IMR-90 (cell line): Measurements from ENCODE around the gene CHP2. TPM values are rescaled to one million over a fixed set of nuclear protein-coding genes. Genes with fewer than 3 reads are reported as not detected.

ENCODE experiments used
- ATAC-seq: fragments of 200-7000 bp; cut with Tn5 transposase; 2 replicates; pipeline ENCODE4 v1.9.1; 2020; ENCODE audit warnings: low read depth, mild to moderate bottlenecking, moderate library complexity
- BruUV-seq: library from RNA; stranded (reverse); fragments of 400-500 nt; replicated peaks from 2 replicates; lab custom pipeline; 2021; lab: Mats Ljungman, UMichigan
- CTCF ChIA-PET: fragments of 300-600 bp; formaldehyde crosslinking; extraction: SDS; loops from one replicate; lab custom pipeline; 2021; ENCODE audit warnings: antibody characterized with exemption; lab: Yijun Ruan, JAX
- POLR2A ChIA-PET: fragments of 300-600 bp; sonication (Branson Sonifier 250); formaldehyde crosslinking; loops from one replicate; lab custom pipeline; 2022; ENCODE audit warnings: antibody characterized with exemption; ENCODE audit not compliant: unreplicated experiment; lab: Charles Lee
- DNase-seq: peaks from one replicate; pipeline ENCODE4 v3.0.0; 2013
- H2AFZ ChIP-seq: replicated peaks from 2 replicates; pipeline ENCODE3; 2013; ENCODE audit warnings: low read length, mild to moderate bottlenecking; ENCODE audit not compliant: poor library complexity
- H2AK5ac ChIP-seq: 2 replicates; pipeline ENCODE4 v1.6.1; 2013; ENCODE audit warnings: low read depth, low read length, inconsistent platforms
- H2AK9ac ChIP-seq: replicated peaks from 2 replicates; pipeline ENCODE3; 2013; ENCODE audit warnings: mild to moderate bottlenecking, low read depth, low read length, moderate library complexity; ENCODE audit not compliant: poor library complexity
- H2BK120ac ChIP-seq: 2 replicates; pipeline ENCODE4 v1.6.1; 2013; ENCODE audit warnings: low read depth, low read length, inconsistent platforms
- H2BK15ac ChIP-seq: 3 replicates; pipeline ENCODE4 v1.6.1; 2013; ENCODE audit warnings: low read depth, low read length, inconsistent platforms
- H2BK20ac ChIP-seq: 2 replicates; pipeline ENCODE4 v1.6.1; 2013; ENCODE audit warnings: low read depth, mild to moderate bottlenecking, inconsistent platforms, low read length, moderate library complexity
- H2BK5ac ChIP-seq: 2 replicates; pipeline ENCODE4 v1.6.1; 2013; ENCODE audit warnings: mild to moderate bottlenecking, low read depth, low read length, inconsistent platforms; ENCODE audit not compliant: poor library complexity, severe bottlenecking
- H3K14ac ChIP-seq: replicated peaks from 2 replicates; pipeline ENCODE4 v1.6.1; 2013; ENCODE audit warnings: low read depth, low read length, inconsistent platforms
- H3K18ac ChIP-seq: 2 replicates; pipeline ENCODE4 v1.6.1; 2013; ENCODE audit warnings: low read depth, low read length, control low read depth
- H3K23ac ChIP-seq: 2 replicates; pipeline ENCODE4 v1.6.1; 2013; ENCODE audit warnings: low read depth, low read length, inconsistent platforms
- H3K27ac ChIP-seq: 2 replicates; pipeline ENCODE4 v1.5.1; 2013; ENCODE audit warnings: mild to moderate bottlenecking, control low read depth, low read length; ENCODE audit not compliant: insufficient read depth
- H3K27me3 ChIP-seq: 2 replicates; pipeline ENCODE4 v1.6.1; 2013; ENCODE audit warnings: low read length; ENCODE audit not compliant: control insufficient read depth, insufficient read depth
- H3K36me3 ChIP-seq: 2 replicates; pipeline ENCODE4 v1.6.1; 2013; ENCODE audit warnings: low read length, mixed read lengths; ENCODE audit not compliant: control insufficient read depth, insufficient read depth
- H3K4ac ChIP-seq: 2 replicates; pipeline ENCODE4 v1.6.1; 2013; ENCODE audit warnings: low read depth, low read length, inconsistent platforms
- H3K4me1 ChIP-seq: 2 replicates; pipeline ENCODE4 v1.6.1; 2013; ENCODE audit warnings: low read length, mixed read lengths; ENCODE audit not compliant: control insufficient read depth, insufficient read depth
- H3K4me2 ChIP-seq: 2 replicates; pipeline ENCODE4 v1.6.1; 2013; ENCODE audit warnings: low read depth, mild to moderate bottlenecking, control low read depth, low read length, moderate library complexity
- H3K4me3 ChIP-seq: 2 replicates; pipeline ENCODE4 v1.5.1; 2013; ENCODE audit warnings: low read depth, mild to moderate bottlenecking, control low read depth, low read length, moderate library complexity; ENCODE audit not compliant: insufficient read depth
- H3K56ac ChIP-seq: 2 replicates; pipeline ENCODE4 v1.6.1; 2013; ENCODE audit warnings: low read length, inconsistent platforms; ENCODE audit not compliant: insufficient read depth; ENCODE audit errors: extremely low read depth
- H3K79me1 ChIP-seq, 2 experiments: 2 replicates each; pipeline ENCODE4 v1.6.1; 2013; ENCODE audit warnings: low read length in 2 of 2, inconsistent platforms in 1 of 2, low read depth in 1 of 2
- H3K9ac ChIP-seq: 2 replicates; pipeline ENCODE4 v1.6.1; 2013; ENCODE audit warnings: low read depth, low read length, control low read depth
- H3K9me1 ChIP-seq: 2 replicates; pipeline ENCODE4 v1.6.1; 2013; ENCODE audit warnings: low read length, inconsistent platforms; ENCODE audit not compliant: insufficient read depth
- H3K9me3 ChIP-seq: 2 replicates; pipeline ENCODE4 v1.6.1; 2013; ENCODE audit warnings: low read length; ENCODE audit not compliant: control insufficient read depth, insufficient read depth
- H4K20me1 ChIP-seq: 2 replicates; pipeline ENCODE4 v1.6.1; 2013; ENCODE audit warnings: low read length, inconsistent platforms; ENCODE audit not compliant: insufficient read depth
- H4K5ac ChIP-seq: 2 replicates; pipeline ENCODE4 v1.6.1; 2013; ENCODE audit warnings: mild to moderate bottlenecking, low read depth, low read length, control low read depth
- H4K8ac ChIP-seq, 2 experiments: 2 replicates each; pipeline ENCODE4 v1.6.1; 2013; ENCODE audit warnings: low read depth in 2 of 2, low read length in 2 of 2, control low read depth in 1 of 2, inconsistent platforms in 1 of 2
- H4K91ac ChIP-seq: 2 replicates; pipeline ENCODE4 v1.6.1; 2013; ENCODE audit warnings: low read depth, low read length, inconsistent platforms; ENCODE audit not compliant: insufficient read depth
- MAZ ChIP-seq: IDR thresholded peaks from 2 replicates; pipeline ENCODE4 v1.6.1; 2012; ENCODE audit warnings: low read depth, mild to moderate bottlenecking, low read length, improper control_type of control experiment, moderate library complexity, borderline replicate concordance
- RAD21 ChIP-seq: IDR thresholded peaks from 2 replicates; pipeline ENCODE4 v1.6.1; 2012; ENCODE audit warnings: low read length, improper control_type of control experiment
- WGBS, 2 experiments: methylation state at CpG; one replicate each; pipeline versions ENCODE4 v1.1.5 to v1.1.7; 2013; ENCODE audit warnings: missing lambda C conversion rate in 2 of 2; ENCODE audit not compliant: insufficient read length in 1 of 2; ENCODE audit errors: extremely low coverage in 2 of 2; 5-methylcytosine and 5-hydroxymethylcytosine counted together
- dilution Hi-C: fragments of 300-500 bp; cut with HindIII; formaldehyde crosslinking; loops from one replicate; pipeline ENCODE4 v1.14.3; 2018; ENCODE audit warnings: low sequenced_read_pairs; ENCODE audit not compliant: unreplicated experiment
- in situ Hi-C: fragments of 300-500 bp; cut with MboI; formaldehyde crosslinking; loops from 3 replicates; pipeline ENCODE4 v1.14.3; 2019; ENCODE audit warnings: low sequenced_read_pairs, inconsistent platforms, mixed read lengths
- intact Hi-C: fragments of 100-400 bp; cut with micrococcal nuclease; formaldehyde crosslinking; loops from 2 replicates; pipeline ENCODE4 v1.10.0; 2022
- polyA plus RNA-seq, 3 experiments: library from polyadenylated mRNA; depleted of rRNA; stranded (reverse); fragments of >200 nt; gene quantifications; 2 replicates each; pipeline ENCODE4 v1.2.3, GENCODE V29; 2012; ENCODE audit warnings: low replicate concordance in 1 of 3
- total RNA-seq: library from RNA; depleted of rRNA; stranded (reverse); fragments of >200 nt; gene quantifications from 2 replicates; pipeline ENCODE4 v1.2.3, GENCODE V29; 2012; rRNA removed

Gene CHP2
- total and polyA plus RNA-seq, 2 of the 4 experiments (the other 2 are of a cell fraction), result not detected

DNA sequence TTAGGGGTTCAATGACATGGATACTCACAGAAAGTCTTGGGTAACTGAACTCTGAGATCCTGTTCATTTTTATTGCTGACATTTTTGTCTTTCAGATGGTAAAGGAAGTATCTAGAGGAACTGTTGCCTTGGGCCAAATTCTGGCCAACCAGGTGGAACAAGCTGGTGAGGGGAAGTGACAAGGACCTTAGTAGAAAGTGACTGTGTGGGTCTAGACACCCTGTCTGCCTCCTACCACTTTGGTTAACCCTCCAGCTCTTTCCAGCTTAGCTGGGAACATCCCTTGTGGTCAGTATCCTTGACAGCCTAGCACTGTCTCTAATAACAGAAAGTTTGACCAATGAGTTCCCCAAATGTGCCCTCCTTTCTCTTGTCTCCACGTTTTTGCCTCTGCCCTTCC, 52.2 kb downstream of the CHP2 start:
- Histone ChIP-seq H3K23ac (no peak overlapping the region), H3K4me2 (no peak overlapping the region), H3K9me3 (no peaks in the 10 kb centered on the region), H3K4ac (no peak overlapping the region), H3K18ac (no peak overlapping the region), H4K5ac (no peak overlapping the region), H3K9ac (no peak overlapping the region), H2BK120ac (no peak overlapping the region), H2BK20ac (no peak overlapping the region), H3K4me1 (no peaks in the 10 kb centered on the region), H2BK5ac (no peak overlapping the region), H2AK5ac (no peak overlapping the region), H4K8ac (no peak overlapping the region), H2BK15ac (no peak overlapping the region), H2AK9ac (no peak overlapping the region), H3K27ac (no peak overlapping the region), H3K14ac (no peak overlapping the region), H3K27me3 (no peaks in the 10 kb centered on the region), H3K9me1 (no peaks in the 10 kb centered on the region), H4K91ac (no peak overlapping the region), H4K20me1 (no peaks in the 10 kb centered on the region), H3K79me1 (no peaks in the 10 kb centered on the region), H3K56ac (no peak overlapping the region), H3K36me3 (no peaks in the 10 kb centered on the region), H2AFZ (no peak overlapping the region), H3K4me3 (no peak overlapping the region)
- no TSS peak for BruUV-seq
- POLR2A ChIA-PET, result no interaction called here
- in situ Hi-C loops (loop anchor here (10.0 kb wide), 2 partner anchors 208 to 698 kb away; no protein-coding TSS in a partner anchor), dilution Hi-C loops (no loop called here), intact Hi-C loops (no loop called here)
- TF ChIP-seq RAD21 (no peak), MAZ (no peak)
- ATAC-seq, result no peak
- CTCF ChIA-PET, result interaction anchor here (1.9 kb wide), 1 partner anchor 230 kb away, joined by 4 read pairs; no protein-coding TSS in a partner anchor
- WGBS, 2 experiments, result no CpG with 5 or more reads among the region's 1 CpG
- DNase-seq, result no peak

Other genes with a start within 250 kb of the CHP2 start
- 16.5 and 23.9 TPM in 2 replicates for gene GGA2, start 244.5 kb upstream of the CHP2 start, total RNA-seq
- 24.6 and 30.1 TPM in 2 replicates for gene GGA2, start 244.5 kb upstream of the CHP2 start, polyA plus RNA-seq (2012; rRNA removed)
- 23.3 and 28.1 TPM in 2 replicates for gene EARS2, start 197.7 kb upstream of the CHP2 start, total RNA-seq
- gene EARS2, start 197.7 kb upstream of the CHP2 start, polyA plus RNA-seq (2012; rRNA removed), result 37.7 and 37.8 TPM in 2 replicates
- gene UBFD1, start 197.3 kb upstream of the CHP2 start, total RNA-seq, result 39.3 and 48.9 TPM in 2 replicates
- gene UBFD1, start 197.3 kb upstream of the CHP2 start, polyA plus RNA-seq (2012; rRNA removed), result 48.4 and 55.0 TPM in 2 replicates
- gene NDUFAB1, start 158.7 kb upstream of the CHP2 start, total RNA-seq, result 114 and 117 TPM in 2 replicates
- 146 and 185 TPM in 2 replicates for gene NDUFAB1, start 158.7 kb upstream of the CHP2 start, polyA plus RNA-seq (2012; rRNA removed)
- gene PALB2, start 113.7 kb upstream of the CHP2 start, total RNA-seq, result 8.6 and 11.7 TPM in 2 replicates
- gene PALB2, start 113.7 kb upstream of the CHP2 start, polyA plus RNA-seq (2012; rRNA removed), result 3.1 and 4.1 TPM in 2 replicates
- 111 and 121 TPM in 2 replicates for gene DCTN5, start 113.6 kb upstream of the CHP2 start, total RNA-seq
- 43.3 and 49.6 TPM in 2 replicates for gene DCTN5, start 113.6 kb upstream of the CHP2 start, polyA plus RNA-seq (2012; rRNA removed)
- 19.4 and 20.0 TPM in 2 replicates for gene PLK1, start 76.1 kb upstream of the CHP2 start, total RNA-seq
- 59.0 and 67.8 TPM in 2 replicates for gene PLK1, start 76.1 kb upstream of the CHP2 start, polyA plus RNA-seq (2012; rRNA removed)
- gene ERN2, start 41.8 kb upstream of the CHP2 start, total RNA-seq, result 0.54 TPM in 1 of 2 replicates, not detected in the other
- gene ERN2, start 41.8 kb upstream of the CHP2 start, polyA plus RNA-seq (2012; rRNA removed), result 0.39 and 0.60 TPM in 2 replicates
- under 0.01 TPM in 1 of 2 replicates, not detected in the other for gene PRKCB, start 81.0 kb downstream of the CHP2 start, total RNA-seq
- not detected in 2 replicates for gene PRKCB, start 81.0 kb downstream of the CHP2 start, polyA plus RNA-seq (2012; rRNA removed)